HEK293 (cell line): ENCODE measurements around the gene SDS.

Source experiments
- CTCF ChIP-seq: fragments of 450-650 bp; formaldehyde crosslinking; IDR thresholded peaks from 2 replicates; pipeline ENCODE4 v1.5.1; 2016; ENCODE audit warnings: missing biosample characterization, missing genetic modification characterization
- KLF16 ChIP-seq: fragments of 450-650 bp; formaldehyde crosslinking; IDR thresholded peaks from 2 replicates; pipeline ENCODE4 v1.5.1; 2017; ENCODE audit warnings: missing biosample characterization, missing genetic modification characterization
- REST ChIP-seq: fragments of 450-650 bp; formaldehyde crosslinking; IDR thresholded peaks from 2 replicates; pipeline ENCODE4 v1.5.1; 2016; ENCODE audit warnings: missing biosample characterization, missing genetic modification characterization
- ZNF132 ChIP-seq: fragments of 450-650 bp; formaldehyde crosslinking; IDR thresholded peaks from 2 replicates; pipeline ENCODE4 v1.5.1; 2017; ENCODE audit warnings: missing biosample characterization, missing genetic modification characterization, borderline replicate concordance
- ZNF24 ChIP-seq: fragments of 450-650 bp; formaldehyde crosslinking; IDR thresholded peaks from 2 replicates; pipeline ENCODE4 v1.5.1; 2016; ENCODE audit warnings: missing biosample characterization, missing genetic modification characterization
- ZNF26 ChIP-seq: fragments of 450-650 bp; formaldehyde crosslinking; IDR thresholded peaks from 2 replicates; pipeline ENCODE4 v1.5.1; 2016; ENCODE audit warnings: missing biosample characterization, missing genetic modification characterization
- ZNF302 ChIP-seq: fragments of 450-650 bp; formaldehyde crosslinking; IDR thresholded peaks from 2 replicates; pipeline ENCODE4 v1.5.1; 2016; ENCODE audit warnings: missing biosample characterization, missing genetic modification characterization, low read depth
- ZNF560 ChIP-seq: fragments of 450-650 bp; formaldehyde crosslinking; IDR thresholded peaks from 2 replicates; pipeline ENCODE4 v1.5.1; 2017; ENCODE audit warnings: missing biosample characterization, missing genetic modification characterization, borderline replicate concordance
- ZNF785 ChIP-seq: fragments of 450-650 bp; formaldehyde crosslinking; IDR thresholded peaks from 2 replicates; pipeline ENCODE4 v1.5.1; 2016; ENCODE audit warnings: missing biosample characterization, missing genetic modification characterization

- no peak for TF ChIP-seq CTCF (tag by site-specific recombination)
- no peak for TF ChIP-seq ZNF132
- TF ChIP-seq ZNF24, result no peak
- no peak for TF ChIP-seq KLF16 (tag by site-specific recombination)
- no peak for TF ChIP-seq ZNF26 (tag by site-specific recombination)
- no peak for TF ChIP-seq REST (tag by site-specific recombination)
- no peak for TF ChIP-seq ZNF302
- no peak for TF ChIP-seq ZNF560 (tag by site-specific recombination)
- TF ChIP-seq ZNF785 (tag by site-specific recombination), result no peak
Observed at GRCh38 chr12:113371808-113372207, 31.9 kb downstream of the SDS start.
